H1 (cell line): ENCODE data around the gene LBH.
"Not testable (repeated sequence)": the region's sequence is repeated elsewhere in the genome, so short reads cannot be mapped to it uniquely, and the experiment has no call there.

Experiments
- CEBPB ChIP-seq: IDR thresholded peaks from 2 replicates; pipeline ENCODE4 v1.6.1; 2012; ENCODE audit warnings: low read depth, low read length
- CTCF ChIP-seq, 3 experiments: IDR thresholded peaks; 1 replicate in 2 of 3; 2 replicates in 1 of 3; pipeline versions ENCODE4 v1.5.1 to v1.6.1; 2011; ENCODE audit warnings: low read length in 3 of 3, mild to moderate bottlenecking in 3 of 3, inconsistent platforms in 2 of 3, low read depth in 1 of 3, moderate library complexity in 1 of 3; ENCODE audit not compliant: insufficient read depth in 1 of 3; ENCODE audit errors: control extremely low read depth in 1 of 3
- EZH2 ChIP-seq: fragments of 200-600 bp; sonication (generic); IDR thresholded peaks from 2 replicates; pipeline ENCODE4 v1.7.1; 2012; ENCODE audit warnings: low read depth, mild to moderate bottlenecking, moderate library complexity, low read length, inconsistent platforms; ENCODE audit not compliant: severe bottlenecking
- HDAC2 ChIP-seq, 2 experiments: fragments of 300-600 bp in 1 of 2; sonication (generic) in 1 of 2; IDR thresholded peaks; 2 replicates each; pipeline ENCODE4 v1.6.1; 2011 to 2012; ENCODE audit warnings: low read depth in 2 of 2, low read length in 2 of 2, mild to moderate bottlenecking in 2 of 2, moderate library complexity in 2 of 2, borderline replicate concordance in 1 of 2, inconsistent platforms in 1 of 2
- NRF1 ChIP-seq: IDR thresholded peaks from 2 replicates; pipeline ENCODE4 v1.6.1; 2011; ENCODE audit warnings: mild to moderate bottlenecking, low read depth, low read length, improper control_type of control experiment
- POLR2AphosphoS5 ChIP-seq: IDR thresholded peaks from 2 replicates; pipeline ENCODE4 v1.6.1; 2011; ENCODE audit warnings: low read depth, low read length
- RFX5 ChIP-seq: IDR thresholded peaks from 2 replicates; pipeline ENCODE4 v1.6.1; 2011; ENCODE audit warnings: low read depth, low read length, improper control_type of control experiment, borderline replicate concordance
- TAF1 ChIP-seq: IDR thresholded peaks from 2 replicates; pipeline ENCODE4 v1.6.1; 2011; ENCODE audit warnings: mild to moderate bottlenecking, low read depth, low read length
- USF2 ChIP-seq: IDR thresholded peaks from 2 replicates; pipeline ENCODE4 v1.6.1; 2011; ENCODE audit warnings: low read length, improper control_type of control experiment
- ZNF274 ChIP-seq: IDR thresholded peaks from 2 replicates; pipeline ENCODE4 v1.7.0; 2012; ENCODE audit warnings: low read length, borderline replicate concordance; ENCODE audit errors: extremely low read depth
- TF ChIP-seq, protein P1 (sequence below): IDR thresholded peaks from 2 replicates; pipeline ENCODE4 v1.6.1; 2012; ENCODE audit warnings: low read length, inconsistent platforms

- TF ChIP-seq ZNF274; CTCF (IDR thresholded peaks at IDR 0.05; ENCODE audit: control extremely low read depth in 1 of 3, insufficient read depth in 1 of 3, low read depth in 1 of 3, low read length in 3 of 3); POLR2AphosphoS5; CEBPB; HDAC2 (IDR thresholded peaks at IDR 0.05; ENCODE audit: borderline replicate concordance in 1 of 2, low read depth in 2 of 2, low read length in 2 of 2); TAF1; USF2; NRF1; EZH2; RFX5: not testable (repeated sequence)
- TF ChIP-seq, protein P1, sequence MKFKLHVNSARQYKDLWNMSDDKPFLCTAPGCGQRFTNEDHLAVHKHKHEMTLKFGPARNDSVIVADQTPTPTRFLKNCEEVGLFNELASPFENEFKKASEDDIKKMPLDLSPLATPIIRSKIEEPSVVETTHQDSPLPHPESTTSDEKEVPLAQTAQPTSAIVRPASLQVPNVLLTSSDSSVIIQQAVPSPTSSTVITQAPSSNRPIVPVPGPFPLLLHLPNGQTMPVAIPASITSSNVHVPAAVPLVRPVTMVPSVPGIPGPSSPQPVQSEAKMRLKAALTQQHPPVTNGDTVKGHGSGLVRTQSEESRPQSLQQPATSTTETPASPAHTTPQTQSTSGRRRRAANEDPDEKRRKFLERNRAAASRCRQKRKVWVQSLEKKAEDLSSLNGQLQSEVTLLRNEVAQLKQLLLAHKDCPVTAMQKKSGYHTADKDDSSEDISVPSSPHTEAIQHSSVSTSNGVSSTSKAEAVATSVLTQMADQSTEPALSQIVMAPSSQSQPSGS = not testable (repeated sequence)
Measured at GRCh38 chr2:30269114-30269770, 37.9 kb downstream of the LBH start.
